Activated T-cell treated with anti-CD3 and anti-CD28 coated beads, Interleukin-2, amount 50 U/mL, for 24 hours (primary cell): ENCODE data around the gene SLC12A3.
"Not testable (repeated sequence)": the region's sequence is repeated elsewhere in the genome, so short reads cannot be mapped to it uniquely, and the experiment has no call there.

ENCODE experiments used
- DNase-seq: peaks from one replicate; pipeline ENCODE4 v3.0.0-alpha.2; 2020
- H3K27ac Mint-ChIP-seq: 2 replicates; pipeline ENCODE4 v1.8.0; 2020; ENCODE audit warnings: mild to moderate bottlenecking, mixed read lengths
- H3K27me3 Mint-ChIP-seq: 2 replicates; pipeline ENCODE4 v1.8.0; 2020; ENCODE audit warnings: mixed read lengths
- H3K36me3 Mint-ChIP-seq: 2 replicates; pipeline ENCODE4 v1.8.0; 2020; ENCODE audit warnings: low read depth, mixed read lengths
- H3K4me1 Mint-ChIP-seq: 2 replicates; pipeline ENCODE4 v1.8.0; 2020; ENCODE audit warnings: low read depth, mixed read lengths
- H3K4me3 Mint-ChIP-seq: 2 replicates; pipeline ENCODE4 v1.8.0; 2020; ENCODE audit warnings: mild to moderate bottlenecking, moderate library complexity, mixed read lengths
- H3K9me3 Mint-ChIP-seq: 2 replicates; pipeline ENCODE4 v1.8.0; 2020; ENCODE audit warnings: mixed read lengths

SLC12A3 gene

GRCh38 chr16:56870276-56870888 lies 5.4 kb downstream of the SLC12A3 start:
- Mint-ChIP-seq H3K27ac (no peak overlapping the region), H3K4me3 (no peak overlapping the region), H3K27me3 (no peaks in the 10 kb centered on the region), H3K9me3 (no peaks in the 10 kb centered on the region), H3K36me3 (no peaks in the 10 kb centered on the region), H3K4me1 (peaks cover 4% of the 10 kb centered on the region)
- DNase-seq: no peak

DNA sequence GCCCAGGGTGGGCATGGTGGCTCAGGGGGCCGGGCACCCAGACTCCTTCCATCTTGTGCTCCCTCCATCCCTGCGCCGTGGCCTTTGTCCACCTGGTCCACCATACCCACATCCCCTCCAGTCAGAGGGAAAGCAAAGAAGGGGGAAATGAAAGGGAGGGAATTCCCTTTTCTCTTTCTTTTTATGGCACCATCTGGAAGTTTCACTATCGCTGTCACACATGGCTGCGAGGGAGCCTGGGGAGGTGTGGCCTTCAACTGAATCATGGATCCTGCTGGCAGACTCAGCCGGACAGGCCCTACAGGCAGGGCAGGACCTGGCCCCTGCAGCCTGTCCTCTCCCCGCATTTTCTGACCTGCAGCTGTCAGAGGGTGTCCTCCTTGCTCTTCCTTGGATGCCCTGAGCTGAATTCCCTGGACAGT lies 6.2 kb downstream of the SLC12A3 start:
- H3K27ac Mint-ChIP-seq: no peak overlapping the region
- H3K9me3 Mint-ChIP-seq: no peaks in the 10 kb centered on the region
- H3K27me3 Mint-ChIP-seq: no peaks in the 10 kb centered on the region
- H3K36me3 Mint-ChIP-seq: no peaks in the 10 kb centered on the region
- H3K4me3 Mint-ChIP-seq: no peak overlapping the region
- no peak for DNase-seq
- peaks cover 4% of the 10 kb centered on the region for H3K4me1 Mint-ChIP-seq

DNA sequence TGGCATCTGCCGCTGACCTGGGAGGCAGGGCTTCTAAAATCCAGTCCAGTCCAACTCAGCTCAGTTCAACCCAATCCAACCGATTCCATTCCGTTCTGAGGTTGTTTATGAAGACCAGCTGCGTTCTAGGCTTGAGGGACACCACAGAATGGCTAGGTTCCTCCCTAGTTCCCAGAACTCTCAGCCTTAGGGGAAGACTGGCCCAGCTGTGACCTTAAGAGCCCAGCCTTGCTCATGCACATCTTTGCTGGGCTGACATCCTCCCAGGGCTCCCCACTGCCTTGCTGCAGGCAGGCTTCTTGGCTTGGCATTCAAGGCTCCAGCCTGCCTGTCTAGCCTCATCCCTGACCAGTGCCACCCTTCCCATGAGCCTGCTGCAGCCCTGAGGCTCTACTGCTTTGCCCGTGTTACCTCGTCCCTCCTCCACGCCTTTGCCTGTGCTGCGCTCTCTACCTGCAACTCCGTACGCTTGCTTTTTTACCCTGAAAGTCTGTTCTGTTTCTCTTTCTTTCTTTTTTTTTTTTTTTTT lies 7.9 kb downstream of the SLC12A3 start:
- Mint-ChIP-seq H3K9me3 (no peaks in the 10 kb centered on the region), H3K27ac (no peak overlapping the region), H3K36me3 (no peaks in the 10 kb centered on the region), H3K27me3 (no peaks in the 10 kb centered on the region), H3K4me1 (no peaks in the 10 kb centered on the region), H3K4me3 (no peak overlapping the region)
- no peak for DNase-seq

GRCh38 chr16:56874800-56875199 lies 9.8 kb downstream of the SLC12A3 start:
- Mint-ChIP-seq H3K27ac (no peak overlapping the region), H3K36me3 (no peaks in the 10 kb centered on the region), H3K4me3 (no peak overlapping the region), H3K27me3 (no peaks in the 10 kb centered on the region), H3K4me1 (no peaks in the 10 kb centered on the region), H3K9me3 (no peaks in the 10 kb centered on the region)
- no peak for DNase-seq

- Mint-ChIP-seq H3K9me3 (no peaks in the 10 kb centered on the region), H3K27me3 (no peaks in the 10 kb centered on the region), H3K27ac (no peak overlapping the region), H3K4me3 (no peak overlapping the region), H3K36me3 (no peaks in the 10 kb centered on the region), H3K4me1 (no peaks in the 10 kb centered on the region)
- DNase-seq: no peak
Measured at GRCh38 chr16:56876048-56876447, 11.0 kb downstream of the SLC12A3 start.

GRCh38 chr16:56877486-56878182 lies 12.6 kb downstream of the SLC12A3 start:
- Mint-ChIP-seq H3K4me3 (no peak overlapping the region), H3K36me3 (no peaks in the 10 kb centered on the region), H3K4me1 (no peaks in the 10 kb centered on the region), H3K27me3 (no peaks in the 10 kb centered on the region), H3K9me3 (no peaks in the 10 kb centered on the region), H3K27ac (no peak overlapping the region)
- DNase-seq: no peak

DNA sequence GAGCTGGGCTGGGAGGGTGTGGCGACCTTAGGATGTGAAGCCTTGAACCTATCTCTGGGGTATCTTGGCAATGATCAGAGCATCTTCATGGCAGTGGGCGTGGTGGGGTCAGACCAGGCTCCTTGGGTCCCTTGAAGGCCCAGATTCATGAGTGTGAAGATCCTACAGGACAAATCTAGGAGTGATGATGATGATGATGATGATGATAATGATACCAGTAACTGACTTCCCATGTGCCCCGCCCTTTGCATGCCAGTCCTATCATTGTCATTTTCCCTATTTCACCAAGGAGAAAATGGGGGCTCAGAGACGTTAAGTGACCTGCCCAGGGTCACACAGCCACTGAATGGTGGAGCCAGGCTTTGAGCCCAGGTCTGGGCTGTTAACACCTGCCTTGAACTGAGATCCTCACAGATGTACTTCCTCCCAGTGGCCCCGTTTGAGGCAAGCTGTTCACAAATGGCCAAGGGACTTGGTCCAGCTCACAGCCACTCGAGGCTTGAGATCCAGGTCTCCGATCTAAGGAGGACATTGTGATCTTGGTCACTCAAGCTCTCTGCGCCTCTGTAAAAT lies 13.4 kb downstream of the SLC12A3 start:
- H3K4me3 Mint-ChIP-seq: no peak overlapping the region
- DNase-seq: no peak

GRCh38 chr16:56879276-56879675 lies 14.3 kb downstream of the SLC12A3 start:
- no peak for DNase-seq
- Mint-ChIP-seq H3K36me3 (no peaks in the 10 kb centered on the region), H3K9me3 (no peaks in the 10 kb centered on the region), H3K27me3 (no peaks in the 10 kb centered on the region), H3K4me3 (no peak overlapping the region), H3K27ac (no peak overlapping the region), H3K4me1 (no peaks in the 10 kb centered on the region)

More for the DNA sequence above, 13.4 kb downstream of the SLC12A3 start:
- Mint-ChIP-seq H3K4me1 (no peaks in the 10 kb centered on the region), H3K36me3 (no peaks in the 10 kb centered on the region), H3K9me3 (no peaks in the 10 kb centered on the region), H3K27ac (no peak overlapping the region), H3K27me3 (no peaks in the 10 kb centered on the region)

DNA sequence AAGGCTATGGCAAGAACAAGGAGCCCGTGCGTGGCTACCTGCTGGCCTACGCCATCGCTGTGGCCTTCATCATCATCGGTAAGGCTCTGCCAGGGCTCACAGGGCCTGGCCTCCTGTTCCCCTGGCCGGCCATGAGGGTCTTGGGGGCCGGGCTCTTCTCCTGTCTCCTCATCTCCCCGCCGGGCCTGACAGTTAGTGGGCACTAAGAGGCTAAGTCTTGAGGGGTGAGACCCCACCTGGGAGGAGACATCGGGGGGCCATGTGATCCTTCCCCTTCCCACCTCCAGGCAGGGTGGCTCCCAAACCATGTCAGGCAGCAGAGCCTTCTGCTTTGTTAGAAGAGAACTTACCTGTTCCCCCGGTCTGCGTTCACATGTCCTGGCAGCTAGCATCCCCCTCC lies 15.2 kb downstream of the SLC12A3 start:
- H3K9me3 Mint-ChIP-seq: no peaks in the 10 kb centered on the region
- H3K27ac Mint-ChIP-seq: no peak overlapping the region
- H3K4me3 Mint-ChIP-seq: no peak overlapping the region
- DNase-seq: no peak
- H3K4me1 Mint-ChIP-seq: no peaks in the 10 kb centered on the region
- H3K27me3 Mint-ChIP-seq: no peaks in the 10 kb centered on the region
- H3K36me3 Mint-ChIP-seq: no peaks in the 10 kb centered on the region

- H3K36me3 Mint-ChIP-seq: no peaks in the 10 kb centered on the region
- H3K27me3 Mint-ChIP-seq: no peaks in the 10 kb centered on the region
- no peaks in the 10 kb centered on the region for H3K4me1 Mint-ChIP-seq
- DNase-seq: no peak
- H3K9me3 Mint-ChIP-seq: no peaks in the 10 kb centered on the region
- H3K27ac Mint-ChIP-seq: no peak overlapping the region
- no peak overlapping the region for H3K4me3 Mint-ChIP-seq
Measured at GRCh38 chr16:56880685-56881084, 15.7 kb downstream of the SLC12A3 start.

GRCh38 chr16:56882077-56882800 lies 17.2 kb downstream of the SLC12A3 start:
- Mint-ChIP-seq H3K4me1 (no peaks in the 10 kb centered on the region), H3K4me3 (no peak overlapping the region), H3K27ac (no peak overlapping the region), H3K9me3 (no peaks in the 10 kb centered on the region), H3K36me3 (no peaks in the 10 kb centered on the region), H3K27me3 (no peaks in the 10 kb centered on the region)
- DNase-seq: no peak

GRCh38 chr16:56883586-56883985 lies 18.6 kb downstream of the SLC12A3 start:
- no peak for DNase-seq
- H3K9me3 Mint-ChIP-seq: no peaks in the 10 kb centered on the region
- no peaks in the 10 kb centered on the region for H3K27me3 Mint-ChIP-seq

DNA sequence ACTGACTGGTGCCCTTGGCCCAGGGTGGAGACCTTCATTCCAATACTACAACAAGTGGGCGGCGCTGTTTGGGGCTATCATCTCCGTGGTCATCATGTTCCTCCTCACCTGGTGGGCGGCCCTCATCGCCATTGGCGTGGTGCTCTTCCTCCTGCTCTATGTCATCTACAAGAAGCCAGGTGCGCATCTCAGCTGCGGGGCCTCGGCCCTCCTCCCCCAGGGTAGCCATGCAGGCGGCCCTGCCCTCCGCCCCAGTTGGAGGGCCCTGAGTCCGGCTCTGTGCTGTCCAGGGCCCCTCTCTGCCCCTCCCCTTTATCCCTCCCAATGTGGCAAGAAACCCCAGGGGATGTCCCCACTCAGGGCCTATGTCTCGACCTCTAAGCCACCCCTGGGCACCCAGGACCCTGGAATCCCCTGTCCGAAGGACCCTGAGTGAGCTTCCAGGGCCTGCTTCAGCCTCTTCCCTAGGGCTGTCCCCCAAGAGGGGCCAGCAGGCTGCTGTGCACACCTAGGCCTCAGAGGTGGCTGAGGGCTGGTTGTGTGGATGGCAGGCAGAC lies 19.1 kb downstream of the SLC12A3 start:
- Mint-ChIP-seq H3K27ac (no peak overlapping the region), H3K4me3 (no peak overlapping the region), H3K4me1 (no peaks in the 10 kb centered on the region), H3K27me3 (no peaks in the 10 kb centered on the region), H3K36me3 (no peaks in the 10 kb centered on the region), H3K9me3 (no peaks in the 10 kb centered on the region)
- no peak for DNase-seq

More at GRCh38 chr16:56883586-56883985, 18.6 kb downstream of the SLC12A3 start:
- Mint-ChIP-seq H3K36me3 (no peaks in the 10 kb centered on the region), H3K27ac (no peak overlapping the region), H3K4me3 (no peak overlapping the region), H3K4me1 (no peaks in the 10 kb centered on the region)

DNA sequence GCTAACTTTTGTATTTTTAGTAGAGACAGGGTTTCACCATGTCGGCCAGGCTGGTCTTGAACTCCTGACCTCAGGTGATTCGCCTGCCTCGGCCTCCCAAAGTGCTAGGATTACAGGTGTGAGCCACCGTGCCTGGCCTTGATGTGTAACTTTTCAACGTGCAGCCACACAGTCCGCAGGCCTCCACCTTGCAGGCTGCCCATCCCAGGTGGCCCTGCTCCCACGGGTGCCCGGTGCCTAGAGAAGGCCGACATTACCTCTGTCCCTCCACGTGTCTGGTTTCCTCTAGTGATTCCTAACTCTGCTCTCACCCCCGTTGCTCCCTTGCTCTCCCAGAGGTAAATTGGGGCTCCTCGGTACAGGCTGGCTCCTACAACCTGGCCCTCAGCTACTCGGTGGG lies 19.9 kb downstream of the SLC12A3 start:
- not testable (repeated sequence) for H3K27ac Mint-ChIP-seq, H3K4me3 Mint-ChIP-seq, H3K9me3 Mint-ChIP-seq, H3K27me3 Mint-ChIP-seq, H3K4me1 Mint-ChIP-seq, DNase-seq, H3K36me3 Mint-ChIP-seq
